SK-N-SH (cell line): ENCODE measurements around the gene SH3D19.

Experiments used
- GATA2 ChIP-seq: sonication (generic); formaldehyde crosslinking; IDR thresholded peaks from 2 replicates; pipeline ENCODE4 v1.5.0; 2020; ENCODE audit warnings: mild to moderate bottlenecking, missing genetic modification reagents
- RAD21 ChIP-seq: IDR thresholded peaks from 2 replicates; pipeline ENCODE4 v1.6.1; 2012; ENCODE audit warnings: mild to moderate bottlenecking, low read length

DNA sequence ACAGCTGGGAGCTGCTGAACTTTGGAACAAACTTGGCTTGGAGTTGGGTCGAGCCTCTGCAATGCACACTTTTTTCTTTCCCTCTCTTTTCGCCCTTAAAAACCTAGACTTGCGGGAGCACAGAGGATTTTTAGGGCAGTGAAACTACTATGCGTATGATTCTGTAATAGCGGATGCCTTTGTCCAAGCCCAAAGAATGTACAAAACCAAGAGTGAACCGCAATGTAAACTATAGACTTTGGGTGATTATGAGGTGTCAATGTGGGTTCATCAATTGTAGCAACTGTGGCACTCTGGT lies 493 bp upstream of the SH3D19 start:
- TF ChIP-seq RAD21 (no peak), GATA2 (no peak)
